ENCODE data around the gene BGLAP.

The BGLAP gene

DNA sequence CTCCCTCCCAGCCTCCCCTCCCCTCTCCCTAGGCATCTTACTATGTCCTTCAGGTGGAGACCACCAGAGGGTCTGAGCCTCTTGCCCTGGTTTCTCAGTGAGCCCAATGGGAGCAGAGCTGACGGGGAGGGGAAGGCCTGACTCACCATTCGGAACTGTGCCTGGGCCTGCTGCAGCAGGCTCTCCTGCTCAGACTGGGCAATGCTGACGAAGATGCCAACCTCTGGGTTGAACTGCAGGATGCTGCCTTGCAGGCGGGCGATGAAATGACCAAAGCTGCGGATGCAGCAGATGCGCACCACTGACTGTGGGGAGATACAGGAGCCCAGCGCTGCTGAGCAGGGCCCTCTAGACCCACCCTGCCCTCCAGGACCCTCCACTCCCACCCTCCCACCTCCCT is 16.9 kb downstream of the BGLAP start:
- DNase-seq (ENCODE audit: low spot score): no peak

DNA sequence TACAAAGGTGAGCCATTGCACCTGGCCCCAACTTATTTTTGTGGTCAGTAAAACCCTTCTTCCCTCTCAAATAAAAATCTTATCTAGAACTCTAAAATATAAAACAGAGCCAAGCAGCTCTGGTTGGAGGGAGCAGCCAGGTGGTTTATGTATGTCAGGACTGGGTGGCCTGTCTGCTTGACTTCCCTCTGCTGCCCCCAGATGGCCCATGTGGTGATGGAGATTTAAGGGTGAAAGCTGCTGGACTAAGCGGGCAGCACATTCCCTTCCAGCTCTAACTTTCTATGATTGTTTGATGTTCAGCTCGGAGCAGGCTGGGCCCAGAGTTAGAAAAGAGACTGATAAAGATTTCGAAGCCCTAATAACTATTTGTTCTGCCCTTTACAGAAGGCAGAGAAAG is 17.8 kb downstream of the BGLAP start:
- DNase-seq (ENCODE audit: low spot score): no peak

DNA sequence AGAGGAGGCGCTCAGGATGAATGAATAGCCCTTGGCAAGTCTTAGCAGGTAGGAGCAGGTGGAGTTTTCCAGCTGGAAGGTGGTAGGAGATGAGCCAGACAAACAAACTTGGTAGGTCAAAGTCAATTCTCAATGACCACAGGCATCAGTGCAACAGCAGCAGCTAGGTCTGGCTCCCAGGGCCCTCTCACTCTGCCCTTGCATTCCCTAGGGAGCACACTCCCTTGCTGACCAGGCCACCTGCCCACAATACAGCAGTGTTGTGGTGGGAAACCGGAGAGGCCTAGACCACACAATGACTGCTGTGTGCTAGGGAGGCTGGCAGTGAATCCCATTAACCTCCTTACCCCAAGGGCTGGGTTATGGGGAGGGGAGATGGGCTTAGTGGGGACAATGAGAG is 18.9 kb downstream of the BGLAP start:
- DNase-seq (ENCODE audit: low spot score): no peak

DNA sequence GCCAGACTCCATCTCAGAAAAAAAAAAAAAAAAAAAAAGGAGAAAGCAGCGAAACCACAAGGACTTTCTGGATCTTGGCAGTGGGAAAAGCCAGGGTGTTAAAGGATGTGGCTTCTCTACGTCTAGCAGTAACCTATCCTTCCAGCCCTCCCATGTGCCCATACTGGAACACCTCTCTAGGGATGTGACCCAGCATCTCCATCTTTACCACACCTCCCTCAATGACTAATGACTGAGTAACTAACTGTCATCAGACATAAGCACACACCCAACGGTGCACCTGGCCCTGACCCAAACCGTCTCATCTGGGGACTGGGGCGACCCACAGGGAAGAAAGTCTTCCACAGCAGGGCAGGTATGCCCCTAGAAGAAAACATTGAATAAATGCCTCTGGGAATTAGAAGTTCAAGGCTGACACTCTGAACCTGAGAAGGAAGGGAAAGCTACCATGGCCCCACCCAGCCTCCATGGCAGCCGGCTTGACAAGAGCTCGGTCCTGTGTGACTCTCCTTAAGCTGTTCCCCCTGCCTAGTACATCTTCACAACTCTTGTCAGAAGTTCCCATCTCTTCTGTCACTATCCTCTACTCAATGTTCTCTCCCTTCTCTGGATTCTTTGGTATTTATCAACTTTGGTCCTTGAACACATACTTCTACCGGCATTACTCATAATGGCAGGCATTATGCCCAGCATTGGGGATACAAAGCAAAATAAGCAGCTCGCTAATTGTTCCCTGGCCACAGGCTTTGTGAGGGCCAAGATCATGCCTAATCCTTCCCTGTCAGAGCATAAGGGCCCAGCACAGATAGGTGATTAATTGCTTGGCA is 20.7 kb downstream of the BGLAP start:
- DNase-seq (ENCODE audit: low spot score): no peak

DNA sequence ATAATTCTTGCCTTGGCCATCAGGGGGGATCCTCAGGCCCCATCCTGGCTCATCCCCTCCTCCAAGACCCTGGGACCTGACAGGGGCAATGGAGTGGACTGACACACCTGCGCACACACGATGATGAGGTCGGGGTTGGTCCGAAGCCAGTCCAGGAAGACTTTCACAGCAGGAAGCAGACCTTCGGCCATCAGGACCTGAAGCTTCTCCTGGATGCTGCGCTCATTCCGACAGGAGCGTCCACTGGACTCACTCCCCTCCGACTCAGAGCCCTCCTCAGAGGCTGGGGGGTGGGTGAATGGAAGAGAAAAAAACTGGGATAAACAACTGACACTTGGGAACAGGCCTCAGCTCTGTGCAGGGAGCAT is 21.3 kb downstream of the BGLAP start:
- no peak for DNase-seq (ENCODE audit: low spot score)

DNA sequence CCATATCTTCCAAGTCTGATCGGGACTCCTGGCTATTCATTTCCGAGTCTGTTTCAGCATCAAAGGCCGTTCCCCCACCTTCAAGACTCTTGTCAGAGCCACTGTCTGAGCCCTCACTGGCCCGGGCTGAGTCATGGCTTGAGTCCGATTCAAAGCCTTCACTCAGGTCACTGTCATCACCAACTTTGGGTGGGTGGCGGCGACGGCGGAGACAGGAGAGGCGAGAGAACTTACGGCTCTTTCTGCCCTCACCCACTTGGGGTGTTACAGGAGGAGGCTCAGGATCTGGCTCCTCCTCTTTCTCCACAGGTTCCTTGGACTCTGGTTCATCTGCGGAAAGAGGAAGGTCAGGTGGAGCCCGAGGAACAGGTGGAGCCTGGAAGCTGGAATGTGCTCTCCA is 24.1 kb downstream of the BGLAP start:
- no peak for DNase-seq (ENCODE audit: low spot score)

DNA sequence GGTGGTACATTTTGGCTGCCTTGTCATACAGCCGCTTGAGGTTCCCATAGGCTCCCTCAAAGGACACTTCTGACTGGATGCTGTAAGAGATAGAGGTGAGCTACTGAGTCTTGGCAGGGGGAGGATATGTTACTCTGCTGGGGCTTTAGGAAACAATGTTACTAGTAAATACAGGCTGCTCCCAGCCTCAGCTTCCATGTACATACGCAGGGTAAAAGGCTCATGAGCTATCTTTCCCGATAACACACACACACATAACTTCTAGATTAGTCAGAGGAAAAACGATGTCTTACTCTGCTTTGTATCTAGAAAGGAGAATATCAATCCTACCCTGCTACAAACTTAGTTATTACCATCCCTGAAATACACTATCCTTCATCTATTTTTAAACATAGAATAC is 26.4 kb downstream of the BGLAP start:
- DNase-seq (ENCODE audit: low spot score): no peak

DNA sequence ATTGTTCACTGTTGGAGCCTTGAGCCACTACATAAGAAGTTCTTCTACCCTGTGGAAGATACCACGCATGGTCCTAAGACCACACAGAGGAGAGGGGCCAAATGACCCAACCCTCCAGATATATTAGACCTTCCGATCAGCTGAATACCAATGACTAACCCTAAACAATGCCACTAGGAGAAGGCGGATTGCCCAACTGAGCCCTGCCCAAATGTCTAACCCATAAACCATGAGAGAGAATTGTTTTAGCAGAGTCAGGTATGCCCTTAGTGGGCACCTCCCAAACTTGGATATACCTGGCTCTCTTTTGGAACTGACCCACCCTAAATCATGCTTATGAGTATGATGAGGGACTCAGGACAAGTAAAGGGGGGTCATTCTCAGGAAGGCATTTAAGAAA is 28.3 kb downstream of the BGLAP start:
- no peak for DNase-seq (ENCODE audit: low spot score)

DNA sequence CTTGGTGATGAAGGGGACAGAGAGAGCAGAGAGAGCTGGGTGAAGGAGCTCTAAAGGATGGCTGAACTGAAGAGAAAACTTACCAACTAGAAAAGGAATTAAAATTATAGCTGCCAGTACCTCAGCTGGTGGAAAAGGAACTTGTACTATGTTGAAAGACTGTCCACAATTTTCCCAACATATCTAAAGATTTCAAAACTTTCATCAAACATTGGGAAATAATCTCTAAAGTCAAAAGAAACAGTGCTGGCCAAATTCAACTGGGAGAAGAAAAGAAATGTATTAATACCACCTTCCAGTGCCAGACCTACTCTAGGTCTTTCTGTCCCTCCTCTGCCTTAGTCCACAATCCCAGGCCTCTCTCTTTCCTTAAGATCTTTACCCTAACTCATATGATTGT is 34.5 kb downstream of the BGLAP start:
- DNase-seq (ENCODE audit: low spot score): no peak

DNA sequence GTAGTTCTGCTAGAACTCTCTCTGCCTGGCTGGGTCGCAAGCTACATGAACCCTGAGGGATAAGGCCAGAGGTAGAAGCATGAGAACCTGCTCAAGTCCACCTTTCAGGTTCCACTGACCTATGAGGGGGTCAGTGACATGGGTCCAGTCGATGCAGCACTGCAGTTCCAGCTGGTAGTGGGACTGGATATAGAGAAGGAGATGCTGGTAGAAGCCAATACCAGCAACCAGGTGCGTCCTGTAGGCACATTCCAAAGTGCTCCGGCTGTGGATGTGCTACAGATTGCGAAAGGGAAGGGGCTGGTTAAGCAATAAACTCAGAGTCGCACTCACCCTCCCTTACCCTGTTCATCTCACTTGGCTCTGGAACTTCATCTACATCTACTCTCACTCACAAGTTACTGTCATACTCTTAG is 35.0 kb downstream of the BGLAP start:
- peak; percentile 83 for DNase-seq (ENCODE audit: low spot score)

DNA sequence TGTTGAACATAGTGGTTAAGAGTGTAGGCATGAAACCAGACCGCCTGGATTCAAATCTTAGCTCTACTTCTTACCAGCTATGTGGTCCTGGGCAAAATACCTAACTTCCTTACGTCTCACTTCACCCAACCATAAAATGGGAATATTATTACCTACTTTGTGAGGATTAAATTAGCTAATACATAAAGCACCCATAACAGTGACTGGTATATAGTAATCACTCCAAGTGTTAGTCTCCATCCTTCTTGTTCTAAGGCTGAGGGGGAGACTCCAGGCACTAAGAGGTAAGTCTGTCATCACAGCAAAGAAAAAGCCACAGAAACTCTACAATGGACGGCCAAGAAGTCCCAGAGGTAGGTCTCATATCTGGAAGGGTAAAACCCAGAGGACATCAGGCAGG is 37.9 kb downstream of the BGLAP start:
- no peak for DNase-seq (ENCODE audit: low spot score)

DNA sequence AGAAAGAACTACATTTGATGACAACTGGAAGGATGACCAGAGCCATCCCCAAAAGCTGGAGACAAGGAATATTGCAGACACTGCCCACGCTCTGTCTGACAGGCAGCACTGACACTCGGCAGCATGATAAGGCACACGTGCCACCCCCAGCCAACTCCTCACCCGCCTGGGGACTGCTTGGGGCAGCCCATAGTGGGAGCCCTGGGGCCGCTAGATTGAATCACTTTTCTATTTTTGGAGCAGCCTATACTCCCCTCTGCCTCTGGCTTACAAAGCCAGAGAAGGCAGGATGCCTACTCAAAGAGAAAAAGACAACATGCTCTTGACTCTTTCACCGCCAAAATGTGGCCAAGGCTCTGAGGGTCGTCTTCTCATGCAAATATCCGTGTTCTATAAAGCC is 39.3 kb downstream of the BGLAP start:
- DNase-seq (ENCODE audit: low spot score): no peak

DNA sequence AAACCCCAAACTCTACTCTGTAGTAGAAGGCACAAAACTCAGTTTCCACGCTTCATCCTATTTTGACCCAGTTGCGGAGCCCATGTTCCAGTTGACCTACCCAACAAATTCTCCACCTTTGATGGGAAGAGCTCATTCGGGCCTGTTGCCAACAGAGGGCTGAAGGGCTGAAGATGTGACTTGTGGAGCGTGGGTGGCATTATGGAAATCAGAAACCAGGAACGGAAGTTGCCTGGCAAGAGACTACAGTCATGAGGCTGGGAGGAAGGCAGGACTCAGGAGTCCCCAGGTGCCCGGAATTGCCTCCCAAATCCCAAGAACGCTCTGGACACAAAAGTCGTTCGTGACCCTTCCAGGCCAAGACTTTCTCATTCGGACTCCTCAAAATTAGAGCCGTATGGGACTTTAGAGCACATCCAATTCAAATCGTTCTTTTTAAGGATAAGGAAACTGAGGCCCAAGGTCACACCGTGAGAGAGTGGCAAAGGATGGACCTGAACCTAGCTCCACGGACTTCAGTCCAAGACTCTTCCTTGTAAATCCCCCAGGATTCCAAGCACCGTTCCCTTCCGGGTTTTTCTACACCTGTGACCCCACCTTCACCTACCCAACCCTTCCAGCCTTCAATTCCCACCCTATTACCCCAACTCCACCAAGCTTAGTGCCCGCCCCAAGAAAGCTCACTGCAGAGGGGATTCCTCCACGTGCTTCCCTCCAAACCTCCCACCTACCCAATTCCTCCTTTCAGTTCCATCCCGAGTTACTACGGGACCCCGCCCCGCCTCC is 39.9 kb downstream of the BGLAP start:
- DNase-seq (ENCODE audit: low spot score): peak; percentile 42

DNA sequence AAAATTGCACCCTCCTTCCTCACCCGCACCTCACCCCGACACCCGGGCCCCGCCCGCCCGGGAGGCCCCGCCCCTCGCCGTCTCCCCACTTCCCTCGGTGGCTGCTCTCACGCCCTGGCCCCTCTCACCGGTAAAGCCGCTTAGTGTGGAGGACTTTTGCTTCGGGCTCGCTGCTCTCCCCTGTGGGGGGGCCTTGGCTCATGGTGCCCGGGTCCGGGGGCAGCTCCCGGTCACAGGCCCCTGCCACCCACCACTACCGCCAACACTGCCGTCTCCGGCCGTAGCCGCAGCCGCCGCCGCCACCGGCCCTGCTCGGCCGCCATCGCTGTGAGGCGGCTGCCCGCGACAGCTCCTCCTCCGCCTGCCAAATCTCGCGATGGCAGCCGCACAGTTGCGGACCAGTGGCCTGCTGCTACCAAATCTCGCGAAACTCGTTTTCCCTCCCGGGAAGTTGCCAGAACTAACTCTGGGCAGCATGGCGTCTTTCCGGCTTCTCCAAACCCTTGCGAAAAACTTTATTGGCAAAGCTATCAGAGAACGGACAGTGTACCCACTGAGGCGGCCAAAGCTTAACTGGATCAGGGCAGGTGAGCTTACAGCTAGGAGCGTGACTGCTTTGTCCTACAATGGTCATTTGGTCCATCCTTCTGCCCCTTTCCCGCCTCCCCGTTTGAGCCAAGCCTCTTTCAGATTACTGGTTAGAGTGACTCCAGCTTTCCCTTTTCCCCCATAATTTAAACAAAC is 40.7 kb downstream of the BGLAP start, which contains the start of gene SMG5:
Gene SMG5, minus strand, starts transcription at position 347 of the 744 bp plus-strand sequence. Its CDS starts 145 bp downstream, at position 202.
- DNase-seq (ENCODE audit: low spot score): peak; percentile 96

DNA sequence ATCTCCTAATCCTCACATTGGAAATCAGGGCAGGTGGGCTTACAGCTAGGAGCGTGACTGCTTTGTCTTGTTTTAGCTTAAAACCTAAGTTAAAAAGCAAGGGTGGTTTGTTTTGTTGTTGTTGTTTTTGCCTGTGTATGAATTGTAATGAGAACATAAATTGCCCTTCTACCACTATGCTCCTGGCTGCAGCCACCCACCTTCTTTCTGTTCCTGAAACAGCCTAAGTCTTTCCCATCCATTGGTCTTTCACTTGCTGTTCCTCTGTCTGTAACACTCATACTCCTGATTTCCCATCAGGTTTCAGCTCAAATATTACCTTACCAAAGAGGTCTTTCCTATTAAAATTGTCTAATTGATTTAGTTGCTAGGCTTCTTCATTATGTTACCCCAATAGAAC is 41.5 kb downstream of the BGLAP start:
- no peak for DNase-seq (ENCODE audit: low spot score)

DNA sequence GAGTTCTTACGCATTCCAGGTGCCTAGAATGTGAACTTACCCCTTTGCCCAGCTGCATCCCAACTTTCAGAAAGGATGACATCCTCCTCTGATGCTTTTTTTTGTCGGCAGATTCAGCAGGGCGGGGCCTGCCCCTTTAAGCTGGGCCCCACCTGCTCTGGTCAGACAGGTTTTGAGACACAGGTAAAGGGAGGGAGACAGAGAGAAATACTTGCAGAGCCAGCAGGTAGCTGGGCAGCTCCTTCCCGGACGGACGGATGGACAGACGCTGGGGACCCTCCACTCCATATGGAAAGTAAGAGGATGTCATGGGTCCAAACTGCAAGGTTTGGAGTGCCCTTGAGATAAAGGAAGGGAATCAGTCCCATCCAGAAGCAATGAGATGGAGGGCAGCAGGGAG is 42.1 kb downstream of the BGLAP start, which contains the start of gene TMEM79:
Gene TMEM79, plus strand, starts transcription at position 214 of the 400 bp plus-strand sequence. CDS start 902 bp downstream, outside the sequence.
- DNase-seq (ENCODE audit: low spot score): no peak

DNA sequence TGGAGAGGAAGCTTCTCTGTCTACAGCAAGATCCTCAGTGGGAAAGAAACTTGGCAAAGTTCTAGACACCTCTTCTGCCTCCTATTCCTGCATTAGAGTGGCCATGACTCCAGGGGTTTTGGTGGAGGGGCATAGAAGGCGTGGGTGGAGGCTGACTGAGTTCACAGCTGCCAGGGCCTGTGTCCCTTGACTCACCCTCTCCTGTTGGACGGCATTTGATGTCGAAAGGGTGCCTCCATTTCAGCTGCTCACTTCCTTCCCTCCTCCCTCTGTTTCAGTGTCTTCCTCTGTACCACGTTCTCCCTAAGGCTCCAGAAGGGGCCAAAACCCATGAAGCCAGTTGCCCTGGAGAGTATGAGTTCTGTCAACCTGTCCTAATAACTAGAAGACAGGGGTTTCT is 42.8 kb downstream of the BGLAP start:
- DNase-seq (ENCODE audit: low spot score): no peak

DNA sequence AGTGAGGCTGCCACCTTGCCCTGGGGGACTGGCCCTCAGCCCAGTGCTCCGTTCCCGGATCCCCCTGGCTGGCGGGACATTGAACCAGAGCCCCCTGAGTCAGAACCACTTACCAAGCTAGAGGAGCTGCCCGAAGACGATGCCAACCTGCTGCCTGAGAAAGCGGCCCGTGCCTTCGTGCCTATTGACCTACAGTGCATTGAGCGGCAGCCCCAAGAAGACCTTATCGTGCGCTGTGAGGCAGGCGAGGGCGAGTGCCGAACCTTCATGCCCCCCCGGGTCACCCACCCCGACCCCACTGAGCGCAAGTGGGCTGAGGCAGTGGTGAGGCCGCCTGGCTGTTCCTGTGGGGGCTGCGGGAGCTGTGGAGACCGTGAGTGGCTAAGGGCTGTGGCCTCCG is 43.5 kb downstream of the BGLAP start:
- no peak for DNase-seq (ENCODE audit: low spot score)

DNA sequence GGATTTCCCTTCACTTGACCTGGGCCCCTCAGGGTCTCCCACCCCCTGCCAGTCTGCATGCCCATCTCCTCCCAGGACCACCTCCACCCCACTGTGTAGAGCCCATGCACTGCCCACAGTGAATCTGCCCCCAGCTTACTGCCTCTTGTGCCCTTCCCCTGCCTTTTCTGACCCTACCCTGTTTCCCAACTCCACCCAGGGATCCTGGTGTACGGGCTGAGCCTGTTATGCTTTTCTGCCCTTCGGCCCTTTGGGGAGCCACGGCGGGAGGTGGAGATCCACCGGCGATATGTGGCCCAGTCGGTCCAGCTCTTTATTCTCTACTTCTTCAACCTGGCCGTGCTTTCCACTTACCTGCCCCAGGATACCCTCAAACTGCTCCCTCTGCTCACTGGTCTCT is 44.1 kb downstream of the BGLAP start:
- DNase-seq (ENCODE audit: low spot score): no peak

DNA sequence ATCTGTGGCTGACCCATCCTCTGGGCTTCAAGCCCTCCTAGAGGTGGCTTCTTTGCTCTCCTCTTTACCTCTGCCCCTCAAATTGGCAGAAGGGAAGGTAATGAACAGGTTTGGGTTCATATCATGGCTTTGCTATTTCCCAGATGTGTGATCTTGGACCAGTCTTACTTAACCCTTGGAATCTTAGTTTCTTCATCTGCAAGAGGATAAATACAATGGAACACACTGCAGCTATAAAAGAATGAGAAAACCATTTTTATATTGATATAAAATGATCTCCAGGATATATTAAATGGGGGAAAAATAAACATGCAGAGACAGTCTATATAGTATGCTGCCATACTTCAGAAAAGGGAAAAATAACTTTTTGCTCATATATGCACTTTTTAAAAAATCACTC is 47.9 kb downstream of the BGLAP start:
- DNase-seq (ENCODE audit: low spot score): no peak

DNA sequence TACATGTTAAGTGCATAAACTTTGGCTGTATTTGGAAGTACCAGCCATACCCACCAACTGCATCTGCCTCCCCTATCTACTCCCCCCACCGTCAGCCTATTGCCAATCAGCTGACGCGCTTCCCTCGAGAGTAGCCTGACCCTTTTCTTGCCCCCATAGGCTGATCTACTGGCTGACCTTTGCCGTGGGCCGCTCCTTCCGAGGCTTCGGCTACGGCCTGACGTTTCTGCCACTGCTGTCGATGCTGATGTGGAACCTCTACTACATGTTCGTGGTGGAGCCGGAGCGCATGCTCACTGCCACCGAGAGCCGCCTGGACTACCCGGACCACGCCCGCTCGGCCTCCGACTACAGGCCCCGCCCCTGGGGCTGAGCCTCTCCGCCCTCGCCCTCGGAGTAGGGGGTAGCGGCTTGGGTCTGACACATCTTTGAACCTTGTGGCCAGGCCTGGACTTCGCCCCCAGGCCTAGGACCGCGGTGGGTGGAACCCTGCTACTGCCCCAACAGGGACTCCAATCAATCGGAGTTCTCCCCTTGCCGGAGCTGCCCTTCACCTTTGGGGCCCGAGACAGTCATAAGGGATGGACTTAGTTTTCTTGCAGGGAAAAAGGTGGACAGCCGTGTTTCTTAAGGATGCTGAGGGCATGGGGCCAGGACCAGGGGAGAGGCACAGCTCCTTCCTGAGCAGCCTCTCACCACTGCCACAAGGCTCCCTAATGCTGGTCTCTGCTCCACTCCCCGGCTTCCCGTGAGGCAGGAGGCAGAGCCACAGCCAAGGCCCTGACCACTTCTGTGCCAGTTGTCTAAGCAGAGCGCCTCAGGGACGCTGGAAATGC is 49.5 kb downstream of the BGLAP start:
- peak; percentile 98 for DNase-seq (ENCODE audit: low spot score)

Measured in HuH-7 (cell line).